Measurements from ENCODE around the gene SEC14L3. TPM values are rescaled to one million over a fixed set of nuclear protein-coding genes. Genes with fewer than 3 reads are reported as not detected.
A peak's percentile ranks its signal among the peaks of the same experiment; 100 is the strongest.

Gene SEC14L3
- total and polyA plus RNA-seq, 2 donors (not counting 1 experiment from before 2014, with no cell fraction given), result not detected

- Histone ChIP-seq H3K4me3 (ENCODE audit: control extremely low read depth in 1 of 5, extremely low read depth in 1 of 5, insufficient read depth in 1 of 5, low read depth in 2 of 5, low read length in 4 of 5) (peak overlapping the region; percentile 34 to 84 (median 76)), H3K9me3 (ENCODE audit: control extremely low read depth in 1 of 3, control insufficient read depth in 2 of 3, insufficient read depth in 1 of 3, low read length in 2 of 3) (peaks cover 0 to 8% (median 0%) of the 10 kb centered on the region in 3 donors), H3K27ac (ENCODE audit: low read length in 2 of 2) (peak overlapping the region; percentile 78 to 89), H3K9ac (ENCODE audit: low read length) (peak overlapping the region; percentile 91), H3K36me3 (replicated peaks in 1 of 2; ENCODE audit: control extremely low read depth in 1 of 2, control insufficient read depth in 1 of 2, extremely low read depth in 1 of 2, insufficient read depth in 2 of 2, low read length in 1 of 2) (peaks cover 0 to 7% of the 10 kb centered on the region in 2 experiments), H3K4me1 (ENCODE audit: control insufficient read depth in 2 of 2, insufficient read depth in 2 of 2, low read length in 2 of 2) (peaks cover 22 to 40% of the 10 kb centered on the region in 2 donors), H3K27me3 (replicated peaks in 1 of 4; ENCODE audit: control extremely low read depth in 1 of 4, control insufficient read depth in 3 of 4, insufficient read depth in 4 of 4, low read length in 3 of 4) (no peaks in the 10 kb centered on the region), H4K20me1 (ENCODE audit: control insufficient read depth, insufficient read depth, low read length, poor library complexity, severe bottlenecking) (no peaks in the 10 kb centered on the region), H3K79me2 (ENCODE audit: control insufficient read depth, insufficient read depth, low read length) (peaks cover 11% of the 10 kb centered on the region), H2AFZ (ENCODE audit: insufficient read depth, low read depth, low read length, poor library complexity, severe bottlenecking) (peak overlapping the region; percentile 96), H3K4me2 (replicated peaks; ENCODE audit: low read depth, low read length, poor library complexity, severe bottlenecking) (peak overlapping the region; percentile 91)
- ChIA-PET CTCF (interaction anchor here (0.9 to 7.0 kb wide), 14 partner anchors 9 to 211 kb away, joined by 3 to 94 read pairs (median 4); partner anchors contain the start of genes CASTOR1, CCDC157, RNF215 and SF3A1), POLR2A (interaction anchor here (0.7 to 2.4 kb wide), 8 partner anchors 9 to 134 kb away, joined by 3 to 16 read pairs (median 5); partner anchors contain the start of genes CASTOR1, CCDC157 and SF3A1)
- WGBS (ENCODE audit: insufficient coverage), result 1% methylated on average over 38 of the region's 45 CpGs
- DNase-seq (no peak), ATAC-seq (ENCODE audit: low read depth) (peak; percentile 14)
- no peak for TF ChIP-seq CTCF (IDR thresholded peaks at IDR 0.05)
- TF ChIP-seq EZH2 (IDR thresholded peaks at IDR 0.05; ENCODE audit: borderline replicate concordance, insufficient read depth, low read depth, low read length, poor library complexity, severe bottlenecking), result no peak
- H3K4me3 Mint-ChIP-seq, result peak overlapping the region; percentile 99
- intact Hi-C loops (cut with micrococcal nuclease), result loop anchor here (1.0 to 10.0 kb wide), 5 partner anchors 32 to 1539 kb away; partner anchors contain the start of genes PIK3IP1, UQCR10, ZMAT5 and ZNRF3
- peak overlapping the region; percentile 100 for H3K27ac Mint-ChIP-seq
- H3K9me3 Mint-ChIP-seq (ENCODE audit: insufficient read depth), result no peaks in the 10 kb centered on the region
- no peaks in the 10 kb centered on the region for H3K27me3 Mint-ChIP-seq
- peaks cover 48% of the 10 kb centered on the region for H3K4me1 Mint-ChIP-seq
These were observed 48.4 kb downstream of the SEC14L3 start for GRCh38 chr22:30423301-30423958.
